ENCODE results near the gene CDS2.

CDS2 gene

DNA sequence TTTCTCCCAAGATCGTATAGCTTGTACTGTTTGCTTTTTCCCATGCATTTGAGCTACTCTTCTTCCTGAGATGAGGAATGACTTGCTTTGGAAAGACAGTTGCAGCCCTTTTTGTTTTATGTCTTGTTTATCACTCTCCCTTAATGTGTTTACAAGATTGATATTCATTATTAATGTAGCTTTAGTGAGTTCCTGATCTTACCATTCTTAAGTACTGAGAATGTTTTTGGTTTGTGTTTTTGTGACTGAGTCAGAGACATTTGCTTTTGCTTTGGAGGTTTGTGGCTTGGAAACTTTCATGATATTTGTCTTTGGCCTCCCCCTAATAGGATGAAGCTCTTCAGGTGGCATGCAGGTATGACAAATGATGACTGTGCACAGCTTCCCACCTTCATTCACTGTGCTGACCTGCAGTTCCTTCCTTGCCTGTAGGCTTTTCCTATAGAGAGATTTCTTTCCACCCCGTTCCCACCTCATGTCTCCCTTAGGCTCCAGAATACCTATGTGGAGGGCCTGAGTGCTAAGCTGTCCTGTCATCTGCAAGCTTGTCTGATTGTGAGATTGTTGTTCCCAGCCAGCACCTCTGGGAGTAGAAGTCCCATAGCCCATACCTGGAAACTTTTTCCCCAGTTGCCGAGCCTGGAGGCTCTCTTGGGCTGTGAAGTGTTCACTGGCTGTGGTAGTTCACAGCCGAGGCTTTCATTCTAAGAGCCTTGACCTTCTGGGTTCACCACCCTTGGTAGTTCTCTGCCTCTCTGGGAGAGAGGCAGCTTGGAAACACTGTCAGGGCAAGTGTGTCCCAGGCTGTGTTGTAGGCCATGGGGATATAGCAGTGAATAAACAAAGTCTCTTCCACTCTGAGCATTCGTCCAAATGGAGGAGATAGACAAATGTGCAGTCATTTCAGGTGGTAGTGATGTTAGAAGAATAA is 27.1 kb downstream of the CDS2 start:
- no peak for DNase-seq

DNA sequence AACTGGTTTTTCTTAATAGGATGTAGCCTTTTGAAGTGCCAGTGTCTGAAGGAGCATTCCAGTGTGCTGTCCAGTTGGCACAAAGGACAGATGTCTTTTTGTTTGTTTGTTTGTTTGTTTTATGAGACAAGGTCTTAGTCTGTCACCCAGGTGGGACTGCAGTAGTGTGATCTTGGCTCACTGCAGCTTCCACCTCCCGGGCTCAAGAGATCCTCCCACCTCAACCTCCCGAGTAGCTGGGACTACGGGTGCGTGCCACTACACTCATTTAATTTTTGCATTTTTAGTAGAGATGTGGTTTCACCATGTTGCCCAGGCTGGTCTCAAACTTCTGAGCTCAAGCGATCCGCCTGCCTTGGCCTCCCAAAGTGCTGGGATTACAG is 27.7 kb downstream of the CDS2 start:
- no peak for DNase-seq

DNA sequence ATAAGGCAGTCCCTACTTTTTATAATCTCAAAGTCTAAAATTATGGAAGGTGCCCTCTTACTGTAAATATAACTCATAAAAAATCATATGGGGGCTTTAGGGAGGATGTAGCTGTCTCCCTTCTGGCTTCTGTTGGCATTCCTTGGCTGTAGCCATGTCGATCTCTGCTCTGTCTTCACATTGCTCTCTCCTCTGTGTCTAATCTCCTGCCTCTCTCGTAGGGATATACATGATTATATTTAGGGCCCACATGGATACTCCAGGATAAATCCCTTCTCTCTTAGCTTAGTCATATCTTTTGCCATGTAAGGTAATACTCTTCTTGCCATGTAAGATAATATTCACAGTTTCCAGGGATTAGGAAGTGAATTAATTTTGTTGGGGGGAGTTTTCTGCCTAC is 28.6 kb downstream of the CDS2 start:
- DNase-seq, result no peak

DNA sequence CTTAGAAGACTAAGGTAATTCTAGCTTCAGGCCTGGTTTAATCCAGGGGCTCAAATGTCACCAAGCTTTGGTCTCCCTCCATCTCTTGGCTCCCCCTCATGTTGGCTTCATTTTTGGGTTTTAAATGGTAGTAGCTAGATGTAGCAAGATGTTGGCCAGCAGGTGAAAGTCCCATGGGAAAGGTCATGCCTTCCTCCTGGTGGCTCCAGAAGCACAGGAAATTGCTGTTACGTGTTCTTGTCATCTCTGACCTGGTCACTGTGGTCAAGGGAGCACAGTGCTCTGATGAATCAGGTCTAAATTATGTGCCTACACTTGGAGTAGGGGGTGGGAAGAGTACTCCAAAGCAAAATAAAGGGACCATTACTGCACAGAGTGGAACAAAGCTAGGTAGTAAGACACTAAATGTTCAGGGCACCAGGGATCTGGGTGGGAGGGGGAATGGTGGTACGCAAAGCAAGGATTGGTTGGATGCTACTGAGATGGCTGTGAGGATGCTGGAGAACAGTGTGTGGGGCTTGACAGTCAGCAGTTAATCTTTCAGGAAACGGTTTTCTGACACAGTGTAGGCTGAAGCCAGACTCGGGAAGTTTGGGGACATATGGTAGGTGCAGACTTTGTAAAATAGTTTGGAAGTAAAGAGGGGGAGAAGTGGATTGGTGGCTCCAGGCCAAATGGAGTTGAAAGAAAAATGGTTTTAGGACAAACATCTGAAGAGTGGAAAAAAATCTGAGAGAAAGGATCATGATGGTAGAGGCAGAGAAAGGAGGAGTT is 30.1 kb downstream of the CDS2 start:
- DNase-seq, result no peak

DNA sequence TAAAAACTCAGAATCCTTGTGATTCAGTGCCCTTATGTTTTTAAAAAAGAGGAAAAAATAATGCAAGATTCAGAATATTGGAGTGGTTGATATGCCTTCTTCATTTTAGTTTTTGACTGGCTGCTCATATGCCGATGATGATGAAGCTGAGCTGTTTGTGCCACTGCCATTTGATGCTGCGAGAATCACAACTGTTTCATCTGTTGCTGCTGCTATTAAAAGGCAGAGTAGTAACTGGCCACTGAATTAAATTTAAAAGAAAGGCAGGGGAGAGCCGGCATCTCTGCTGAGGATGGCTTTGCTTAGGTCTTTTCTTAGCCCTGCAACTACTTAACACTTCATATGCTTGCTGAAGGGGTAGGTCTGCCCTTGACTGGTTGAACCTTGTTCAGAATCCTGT is 33.1 kb downstream of the CDS2 start:
- DNase-seq, result no peak

DNA sequence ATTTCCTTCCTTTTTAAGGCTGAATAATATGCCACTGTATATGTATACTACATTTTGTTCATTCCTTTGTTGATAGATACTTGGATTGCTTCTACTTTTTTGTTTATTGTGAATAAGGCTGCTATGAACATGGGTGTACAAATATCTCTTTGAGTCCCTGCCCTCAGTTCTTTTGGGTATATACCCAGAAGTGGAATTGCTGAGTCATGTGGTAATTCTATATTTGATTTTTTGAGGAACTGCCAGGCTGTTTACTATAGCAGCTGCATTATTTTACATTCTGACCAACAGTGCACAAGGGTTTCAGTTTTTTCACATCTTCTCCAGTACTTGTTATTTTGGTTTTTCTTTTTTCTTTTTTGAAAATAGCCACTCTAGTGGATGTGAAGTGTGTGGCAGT is 34.1 kb downstream of the CDS2 start:
- no peak for DNase-seq

DNA sequence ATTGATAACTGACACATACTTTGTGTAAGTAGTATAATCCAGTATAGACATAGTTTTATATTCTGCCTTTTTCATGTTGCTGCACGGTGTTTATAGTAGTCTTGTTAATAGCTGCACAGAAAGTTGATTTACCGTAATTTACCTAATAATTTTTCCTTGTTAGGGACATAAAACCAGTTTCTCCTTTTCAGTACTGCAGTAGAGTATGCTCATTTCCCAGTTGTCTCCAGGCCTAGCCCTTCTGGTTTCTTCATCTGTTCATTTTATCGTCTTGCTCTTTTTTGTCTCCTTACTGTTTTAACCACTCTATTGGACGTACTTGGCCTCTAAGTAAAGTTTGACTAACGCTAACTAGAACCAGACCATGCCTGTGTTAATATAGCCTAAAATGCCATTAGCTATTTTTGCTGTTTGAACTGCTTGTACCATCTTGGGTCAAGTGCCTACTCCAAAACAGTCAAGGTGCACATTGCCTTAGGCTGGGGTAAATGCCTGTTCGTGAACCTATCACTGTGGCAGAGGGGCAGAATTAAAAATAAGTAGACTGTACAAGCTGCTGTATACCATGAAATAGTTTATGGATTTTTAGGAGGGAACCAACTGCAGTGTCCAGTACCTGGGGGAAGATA is 34.8 kb downstream of the CDS2 start:
- DNase-seq, result no peak

DNA sequence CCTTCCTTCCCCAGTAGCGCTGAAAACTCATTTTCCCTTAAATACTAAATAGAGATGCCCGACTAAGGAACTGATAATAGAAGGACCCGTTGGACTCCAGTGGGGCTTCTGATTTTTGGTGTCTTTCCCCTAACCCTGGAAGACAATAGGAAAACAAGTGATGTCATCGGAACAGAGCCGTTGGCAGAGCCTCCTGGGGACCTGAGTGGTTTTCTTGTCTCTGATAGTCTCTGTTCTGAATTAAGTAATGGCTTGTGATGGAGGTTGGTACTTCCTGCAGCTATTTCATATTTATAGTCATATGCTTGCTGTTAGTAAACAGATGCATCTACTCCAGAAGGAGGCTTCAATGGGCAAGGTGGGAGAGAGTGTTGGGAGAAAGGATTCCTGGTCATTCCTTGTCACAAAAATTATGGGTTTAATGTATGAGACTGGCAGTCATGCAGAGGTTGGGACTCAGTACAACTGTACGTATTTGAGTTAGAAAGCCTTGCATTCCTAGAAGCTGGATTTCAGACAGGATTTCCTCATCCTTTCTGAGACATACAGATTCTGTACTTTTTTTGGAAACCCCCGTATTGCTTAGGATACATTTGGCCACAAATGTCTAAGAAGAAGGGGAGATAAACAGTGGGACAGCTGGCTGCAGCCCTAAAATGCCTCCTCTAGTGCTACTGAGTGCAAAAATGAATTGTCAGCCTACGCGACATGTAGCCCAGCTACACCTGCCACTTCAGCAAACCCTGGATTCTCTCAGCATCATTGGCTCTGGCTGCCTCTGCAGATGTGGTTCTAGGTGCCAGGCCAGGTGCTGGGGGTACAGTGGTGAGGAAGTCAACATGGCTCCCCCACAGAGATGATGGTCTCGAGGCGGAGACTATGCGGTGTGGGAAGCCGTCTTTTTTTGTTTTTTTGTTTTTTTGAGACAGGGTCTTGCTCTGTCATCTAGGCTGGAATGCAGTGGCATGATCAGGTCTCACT is 38.1 kb downstream of the CDS2 start:
- DNase-seq, result no peak

DNA sequence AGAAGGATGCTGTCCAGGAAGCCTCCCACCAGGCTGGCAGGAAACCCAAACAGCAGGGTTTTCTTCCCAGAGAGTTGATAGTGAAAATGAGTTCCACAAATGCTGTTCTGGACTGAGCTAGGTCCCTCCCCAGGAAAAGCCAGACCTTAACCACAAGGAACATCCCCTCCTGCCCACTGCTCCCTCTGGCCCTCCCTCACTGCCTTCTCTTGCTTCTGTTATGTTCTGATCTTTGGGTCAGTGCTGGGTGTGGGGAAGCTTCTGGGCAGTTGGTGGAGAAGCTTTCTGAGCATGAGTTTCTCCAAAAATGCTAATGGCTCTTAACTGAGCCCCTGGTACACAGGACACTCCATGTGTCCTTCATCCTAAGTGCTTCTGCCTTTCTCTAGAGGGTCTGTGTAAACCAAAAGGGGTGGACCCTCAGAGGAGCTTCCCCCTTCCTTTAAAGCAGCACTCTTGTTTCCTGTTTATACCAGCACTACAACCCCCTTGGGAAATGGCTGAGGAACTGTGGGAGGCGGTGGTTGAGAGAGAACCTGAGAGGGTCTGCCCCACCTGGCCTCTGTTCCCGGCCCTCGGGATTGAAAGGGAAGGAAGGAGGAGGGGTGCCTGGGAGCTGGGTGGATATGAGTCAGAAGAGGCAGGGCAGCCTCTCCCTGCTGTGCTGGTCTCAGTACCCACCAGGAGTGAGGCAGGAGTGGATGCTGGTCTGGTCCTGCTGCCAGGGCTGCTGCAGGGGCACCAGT is 42.0 kb downstream of the CDS2 start:
- no peak for DNase-seq

DNA sequence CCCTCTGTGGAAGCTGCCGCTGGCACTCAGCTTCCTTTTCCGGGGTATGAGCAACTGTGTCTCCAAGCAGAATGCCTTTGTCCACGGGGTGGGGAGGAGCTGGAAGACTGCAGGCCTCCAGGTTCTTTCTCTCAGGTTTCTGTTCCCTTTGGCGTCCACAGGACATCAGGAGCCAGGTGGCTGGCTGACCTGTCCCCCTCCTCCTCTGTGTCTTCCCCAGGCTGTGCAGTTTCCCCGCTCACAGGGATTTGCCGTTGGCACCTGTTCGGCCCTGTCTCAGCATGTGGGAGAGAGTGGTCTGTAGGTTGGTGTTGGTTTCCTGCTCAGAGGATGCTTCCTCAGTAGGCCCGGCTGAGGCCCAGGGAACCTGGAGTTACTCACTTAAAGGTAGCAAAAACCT is 43.5 kb downstream of the CDS2 start:
- DNase-seq, result no peak

DNA sequence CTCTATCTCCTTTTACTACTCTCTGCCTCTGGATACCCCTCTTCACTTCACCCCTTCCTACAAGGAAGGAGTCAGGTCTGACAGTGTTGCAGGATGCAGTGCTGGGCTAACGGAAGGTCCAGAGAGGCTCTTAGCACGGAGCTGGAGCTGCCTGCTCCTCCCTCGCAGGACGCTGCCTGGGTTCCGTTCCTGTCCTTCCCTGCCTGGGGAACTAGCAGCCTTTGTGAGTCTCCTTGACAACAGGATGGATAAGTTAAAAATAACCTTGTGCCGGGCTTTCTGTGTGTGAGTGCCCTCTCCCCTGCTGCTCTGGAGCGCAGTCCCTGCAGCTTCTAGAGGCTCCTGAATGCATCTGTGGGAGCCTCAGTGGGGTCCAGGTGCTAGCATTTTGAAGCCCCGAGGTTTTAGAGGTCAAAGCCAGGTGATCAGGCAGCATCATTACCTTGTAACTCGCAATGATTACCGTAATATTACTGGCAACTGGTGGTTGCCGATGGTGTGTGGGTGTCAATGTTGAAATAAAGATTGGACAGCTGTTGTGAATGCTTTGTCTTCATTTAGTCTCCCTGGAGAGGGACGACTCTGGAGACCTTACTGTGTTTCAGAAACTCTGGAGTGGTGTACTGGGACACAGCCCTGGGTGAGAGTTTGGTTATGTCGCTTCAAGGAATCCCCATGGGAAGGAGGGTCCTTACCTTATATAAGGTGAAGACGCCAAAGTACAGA is 44.4 kb downstream of the CDS2 start:
- DNase-seq, result no peak

DNA sequence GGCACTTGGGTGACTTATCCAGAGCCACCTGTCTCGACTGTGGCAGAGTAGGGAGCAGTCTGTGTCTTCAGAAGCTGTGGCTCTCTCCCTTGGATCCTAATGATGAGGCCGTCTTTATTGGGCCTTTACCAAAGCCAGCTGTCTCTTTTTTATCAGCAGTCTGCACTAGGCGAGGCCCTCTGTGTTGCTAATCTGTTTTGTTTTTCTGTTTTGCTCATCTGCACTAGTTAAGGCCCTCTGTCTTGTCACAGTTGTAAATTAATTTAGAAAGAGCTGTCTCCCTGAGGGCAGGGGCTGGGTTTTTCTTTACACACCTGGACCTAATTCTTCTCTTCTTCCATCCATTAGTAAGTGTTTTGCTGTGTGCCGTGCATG is 45.0 kb downstream of the CDS2 start:
- no peak for DNase-seq

DNA sequence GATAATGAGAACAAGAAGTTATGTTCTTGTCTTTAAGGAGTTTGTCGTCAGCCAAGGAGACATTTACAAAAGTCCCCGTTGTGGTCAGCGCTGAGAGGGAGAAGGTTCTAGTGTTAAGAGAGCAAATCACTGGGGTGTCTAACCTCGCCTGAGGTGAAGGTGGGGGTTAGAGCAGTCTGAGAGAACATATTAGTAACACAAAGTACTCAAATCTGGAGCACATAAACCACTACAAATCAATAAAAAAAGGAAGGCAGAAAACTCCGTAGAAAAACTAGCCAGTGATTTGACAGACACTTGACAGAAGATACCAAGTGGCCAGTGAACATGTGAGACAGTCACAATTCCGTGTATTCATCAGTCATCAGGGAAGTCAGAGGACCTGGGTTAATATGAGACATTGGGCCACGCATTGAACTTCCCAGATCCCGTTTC is 45.4 kb downstream of the CDS2 start:
- DNase-seq, result no peak

DNA sequence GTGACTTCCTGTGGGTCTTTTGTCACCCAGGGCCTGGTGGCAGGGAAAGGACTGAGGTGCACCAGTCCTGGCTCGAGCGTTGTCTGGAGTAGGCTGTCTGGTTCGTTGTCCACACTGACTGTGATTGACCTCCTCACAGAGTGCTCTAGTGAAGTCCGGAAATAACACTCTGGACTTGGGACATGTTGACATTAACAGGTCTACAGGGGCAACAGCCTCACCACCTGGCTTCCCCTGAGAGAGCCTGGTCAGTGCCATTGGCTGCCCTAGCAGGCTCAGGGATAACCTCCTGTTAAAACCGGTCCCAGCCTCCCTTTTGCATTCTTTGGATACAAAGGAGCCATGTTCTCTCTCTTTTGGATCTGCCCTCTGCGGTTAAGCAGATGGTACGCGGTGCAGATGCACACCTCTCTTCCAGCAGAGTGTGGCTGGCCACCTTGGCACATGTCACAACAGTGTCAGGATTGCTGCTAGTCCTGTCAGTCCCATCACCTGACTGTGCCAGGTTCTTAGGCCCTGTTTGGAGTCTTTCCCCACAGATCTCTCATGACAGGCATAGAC is 46.2 kb downstream of the CDS2 start:
- no peak for DNase-seq

DNA sequence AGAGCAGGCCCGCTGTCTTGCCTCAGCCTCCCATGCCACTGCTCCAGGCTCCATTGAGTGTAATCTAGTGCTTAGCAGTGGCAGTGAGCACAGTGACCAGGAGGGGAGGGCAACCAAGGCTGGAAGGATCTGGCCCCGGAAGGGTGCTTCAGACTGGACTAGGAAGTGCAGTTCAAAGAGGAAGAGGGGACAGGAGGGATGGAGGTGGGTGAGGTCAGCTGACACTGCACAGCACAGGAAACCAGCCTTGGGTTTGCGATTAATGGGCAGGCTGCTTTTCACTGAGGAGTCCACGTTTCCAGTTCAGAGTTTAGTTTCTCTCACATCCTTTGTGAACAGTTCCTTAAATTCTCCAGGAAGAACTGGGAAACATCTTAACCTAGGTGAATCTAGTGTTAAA is 46.9 kb downstream of the CDS2 start:
- DNase-seq, result no peak

DNA sequence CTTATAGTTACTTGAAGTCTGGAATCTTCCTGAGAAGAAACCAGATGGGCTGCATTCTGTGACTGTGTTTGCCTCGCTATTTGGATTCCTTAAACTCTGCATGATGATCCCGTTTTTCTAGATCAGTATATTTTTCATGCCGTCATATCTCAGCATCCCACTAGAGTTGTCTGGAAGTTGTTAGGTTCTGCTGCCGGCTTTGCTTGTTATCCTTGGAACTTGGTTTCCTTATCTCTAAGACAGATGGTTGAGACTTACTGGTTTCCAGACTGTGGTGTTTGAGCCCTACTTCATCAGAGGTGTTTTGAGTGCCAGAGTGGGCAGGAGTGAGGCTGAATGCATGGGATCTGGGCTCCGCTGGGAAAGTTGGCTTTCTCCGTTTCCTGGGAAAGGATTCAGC is 50.3 kb downstream of the CDS2 start:
- no peak for DNase-seq

DNA sequence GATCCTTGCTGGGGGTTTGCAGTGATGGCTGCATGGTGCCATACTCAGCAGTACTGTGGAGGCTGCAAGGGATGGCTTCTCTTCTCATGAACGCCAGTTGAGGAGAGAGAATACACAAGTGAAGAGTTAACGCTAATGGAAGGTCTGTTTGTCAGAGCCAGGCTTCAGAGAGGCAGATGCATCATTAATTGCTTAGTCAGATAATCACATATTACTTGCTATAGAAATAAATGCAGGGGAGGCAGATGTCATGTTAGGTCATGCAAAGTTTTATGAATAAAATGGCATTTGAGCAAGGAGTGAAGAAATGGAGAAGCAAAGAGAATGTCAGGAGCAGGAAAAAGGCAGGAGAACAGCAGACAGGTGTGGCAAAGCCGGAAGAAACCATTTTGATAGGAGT is 51.2 kb downstream of the CDS2 start:
- DNase-seq, result no peak

DNA sequence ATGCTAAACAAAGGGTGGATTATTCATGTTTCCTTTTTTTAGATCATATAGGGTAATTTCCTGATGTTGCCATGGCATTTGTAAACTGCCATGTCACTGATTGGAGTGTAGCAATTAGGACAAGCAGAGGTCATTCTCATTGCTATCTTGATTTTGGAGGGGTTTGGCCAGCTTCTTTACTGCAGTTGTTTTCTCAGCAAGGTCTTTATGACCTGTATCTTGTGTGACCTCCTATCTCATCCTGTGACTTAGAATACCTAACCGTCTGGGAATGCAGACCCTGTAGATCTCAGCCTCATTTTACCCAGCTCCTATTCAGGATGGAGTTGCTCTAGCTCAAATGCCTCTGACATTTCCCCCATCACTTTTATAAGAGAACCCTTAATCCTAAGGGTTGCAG is 53.6 kb downstream of the CDS2 start:
- DNase-seq, result no peak

DNA sequence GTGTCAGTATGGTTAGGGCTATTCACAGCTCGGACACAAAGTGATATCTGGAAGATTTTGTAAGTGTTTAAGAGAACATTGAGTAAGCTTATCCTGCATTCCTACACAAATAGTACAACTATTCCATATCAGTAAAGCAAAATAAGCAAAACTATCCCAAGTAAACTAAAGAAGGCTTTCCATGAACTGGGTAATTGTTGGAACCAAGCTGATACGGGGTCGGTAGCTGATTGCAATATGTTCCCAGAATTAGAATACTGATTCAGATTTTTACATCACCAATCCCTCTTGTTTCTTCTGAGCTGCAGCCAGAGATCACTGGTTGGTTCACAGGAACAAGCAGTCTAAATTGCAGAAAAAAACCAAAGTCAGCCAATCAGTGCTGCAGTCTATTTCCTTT is 54.1 kb downstream of the CDS2 start:
- no peak for DNase-seq

DNA sequence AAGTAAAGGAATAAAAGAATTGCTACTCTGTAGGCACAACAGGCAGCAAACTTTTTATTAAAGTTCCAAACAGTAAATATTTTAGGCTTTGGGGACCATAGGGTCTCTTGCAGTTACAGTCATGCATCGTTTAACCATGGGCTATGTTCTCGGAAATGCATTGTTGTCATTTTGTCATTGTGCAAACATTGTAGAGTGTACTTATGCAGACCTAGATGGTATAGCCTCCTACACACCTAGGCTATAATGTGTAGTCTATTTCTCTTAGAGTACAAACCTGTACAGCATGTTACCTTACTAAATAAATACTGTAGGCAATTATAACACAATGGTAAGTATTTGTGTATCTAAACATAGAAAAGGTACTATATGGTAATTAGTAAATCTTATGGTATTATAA is 54.7 kb downstream of the CDS2 start:
- no peak for DNase-seq

DNA sequence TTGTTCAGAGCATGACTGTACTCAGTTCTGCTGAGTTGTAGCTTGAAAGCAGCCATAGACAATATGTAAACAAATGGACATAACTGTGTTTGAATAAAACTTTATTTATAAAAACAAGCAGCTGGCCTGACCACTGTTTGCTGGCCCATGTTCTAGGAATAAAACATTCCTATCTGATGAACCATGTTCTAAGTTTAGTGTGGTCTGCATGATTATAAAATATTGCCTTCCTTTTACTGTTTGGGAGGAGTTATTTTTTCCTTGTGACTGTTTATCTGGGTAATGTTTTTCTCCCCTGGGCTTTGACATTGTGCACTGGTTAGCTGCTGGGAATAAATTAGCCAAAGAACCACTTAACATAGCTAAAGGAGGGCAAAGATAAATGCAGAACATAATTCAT is 55.1 kb downstream of the CDS2 start:
- no peak for DNase-seq
